Measurements from ENCODE around the gene TBC1D22A. TPM values are rescaled to one million over a fixed set of nuclear protein-coding genes. Genes with fewer than 3 reads are reported as not detected.

TBC1D22A gene
- total RNA-seq, 1 experiment from 2014 or later, result 26.0 TPM

- BruUV-seq (replicated peaks), result no TSS peak
Measured at GRCh38 chr22:46855681-46856080, 93.2 kb downstream of the TBC1D22A start.

GRCh38 chr22:46856661-46857060 is 94.2 kb downstream of the TBC1D22A start:
- intact Hi-C loops (cut with micrococcal nuclease), result no loop called here
- Mint-ChIP-seq H3K4me3 (ENCODE audit: unreplicated experiment) (no peak overlapping the region), H3K36me3 (ENCODE audit: insufficient read depth, unreplicated experiment) (peaks cover 17% of the 10 kb centered on the region), H3K27me3 (ENCODE audit: insufficient read depth, unreplicated experiment) (no peaks in the 10 kb centered on the region), H3K27ac (ENCODE audit: low read depth, unreplicated experiment) (no peak overlapping the region), H3K9me3 (ENCODE audit: unreplicated experiment) (no peaks in the 10 kb centered on the region), H3K4me1 (ENCODE audit: insufficient read depth, unreplicated experiment) (peaks cover 6% of the 10 kb centered on the region)
- no peak for TF ChIP-seq CTCF (IDR thresholded peaks at IDR 0.05; ENCODE audit: unreplicated experiment)
- CTCF ChIA-PET, result interaction anchor here (0.5 to 1.9 kb wide), 3 partner anchors 11 to 54 kb away, joined by 3 to 9 read pairs (median 3); no protein-coding TSS in a partner anchor
- no TSS peak for BruUV-seq (replicated peaks)
- POLR2A ChIA-PET, result no interaction called here
- no peak for DNase-seq (ENCODE audit: unreplicated experiment)

More at GRCh38 chr22:46855681-46856080, 93.2 kb downstream of the TBC1D22A start:
- Mint-ChIP-seq H3K4me1 (ENCODE audit: insufficient read depth, unreplicated experiment) (peaks cover 6% of the 10 kb centered on the region), H3K27ac (ENCODE audit: low read depth, unreplicated experiment) (no peak overlapping the region), H3K27me3 (ENCODE audit: insufficient read depth, unreplicated experiment) (no peaks in the 10 kb centered on the region), H3K36me3 (ENCODE audit: insufficient read depth, unreplicated experiment) (peaks cover 17% of the 10 kb centered on the region), H3K4me3 (ENCODE audit: unreplicated experiment) (no peak overlapping the region), H3K9me3 (ENCODE audit: unreplicated experiment) (no peaks in the 10 kb centered on the region)
- intact Hi-C loops (cut with micrococcal nuclease), result no loop called here
- ChIA-PET POLR2A (no interaction called here), CTCF (interaction anchor here (1.0 to 1.9 kb wide), 2 partner anchors 10 to 53 kb away, joined by 4 to 9 read pairs; no protein-coding TSS in a partner anchor)
- TF ChIP-seq CTCF (IDR thresholded peaks at IDR 0.05; ENCODE audit: unreplicated experiment), result no peak
- DNase-seq (ENCODE audit: unreplicated experiment), result no peak

GRCh38 chr22:46857142-46857884 is 94.9 kb downstream of the TBC1D22A start:
- TF ChIP-seq CTCF (IDR thresholded peaks at IDR 0.05; ENCODE audit: unreplicated experiment), result no peak
- H3K4me1 Mint-ChIP-seq (ENCODE audit: insufficient read depth, unreplicated experiment), result peaks cover 10% of the 10 kb centered on the region
- H3K36me3 Mint-ChIP-seq (ENCODE audit: insufficient read depth, unreplicated experiment), result peaks cover 15% of the 10 kb centered on the region
- no peak overlapping the region for H3K4me3 Mint-ChIP-seq (ENCODE audit: unreplicated experiment)
- no peaks in the 10 kb centered on the region for H3K9me3 Mint-ChIP-seq (ENCODE audit: unreplicated experiment)
- POLR2A ChIA-PET, result no interaction called here
- intact Hi-C loops (cut with micrococcal nuclease), result no loop called here
- BruUV-seq (replicated peaks), result no TSS peak
- no peak overlapping the region for H3K27ac Mint-ChIP-seq (ENCODE audit: low read depth, unreplicated experiment)
- no peaks in the 10 kb centered on the region for H3K27me3 Mint-ChIP-seq (ENCODE audit: insufficient read depth, unreplicated experiment)
- no peak for DNase-seq (ENCODE audit: unreplicated experiment)
- CTCF ChIA-PET, result interaction anchor here (0.8 to 1.9 kb wide), 3 partner anchors 12 to 54 kb away, joined by 3 to 9 read pairs (median 3); no protein-coding TSS in a partner anchor

GRCh38 chr22:46857885-46858143 is 95.4 kb downstream of the TBC1D22A start:
- Mint-ChIP-seq H3K9me3 (ENCODE audit: unreplicated experiment) (no peaks in the 10 kb centered on the region), H3K4me3 (ENCODE audit: unreplicated experiment) (no peak overlapping the region), H3K4me1 (ENCODE audit: insufficient read depth, unreplicated experiment) (peaks cover 10% of the 10 kb centered on the region), H3K27ac (ENCODE audit: low read depth, unreplicated experiment) (no peak overlapping the region), H3K36me3 (ENCODE audit: insufficient read depth, unreplicated experiment) (peaks cover 10% of the 10 kb centered on the region), H3K27me3 (ENCODE audit: insufficient read depth, unreplicated experiment) (no peaks in the 10 kb centered on the region)
- BruUV-seq (replicated peaks), result no TSS peak
- CTCF ChIA-PET, result interaction anchor here (0.8 kb wide), 1 partner anchor 22 kb away, joined by 3 read pairs; no protein-coding TSS in a partner anchor
- DNase-seq (ENCODE audit: unreplicated experiment), result no peak
- intact Hi-C loops (cut with micrococcal nuclease), result no loop called here
- POLR2A ChIA-PET, result no interaction called here
- no peak for TF ChIP-seq CTCF (IDR thresholded peaks at IDR 0.05; ENCODE audit: unreplicated experiment)
